K562 (cell line): ENCODE measurements around the gene TMEM72. TPM values are rescaled to one million over a fixed set of nuclear protein-coding genes. Genes with fewer than 3 reads are reported as not detected.
A peak's percentile ranks its signal among the peaks of the same experiment; 100 is the strongest.

Experiments
- BDP1 ChIP-seq: IDR thresholded peaks from 3 replicates; pipeline ENCODE4 v1.6.1; 2011; ENCODE audit not compliant: insufficient read length, insufficient read depth
- CBX3 ChIP-seq, 2 experiments: IDR thresholded peaks; 1 replicate in 1 of 2; 2 replicates in 1 of 2; pipeline ENCODE4 v1.6.1; 2012; ENCODE audit warnings: inconsistent platforms in 2 of 2, low read length in 2 of 2, borderline replicate concordance in 1 of 2, control low read depth in 1 of 2
- HIVEP1 ChIP-seq: fragments of 250-450 bp; sonication (Bioruptor Pico); IDR thresholded peaks from 2 replicates; pipeline ENCODE4 v1.4.0; 2020; ENCODE audit warnings: mild to moderate bottlenecking
- HMG20B ChIP-seq: fragments of 250-450 bp; sonication (Bioruptor Pico); IDR thresholded peaks from 2 replicates; pipeline ENCODE4 v1.5.0; 2021; ENCODE audit warnings: mild to moderate bottlenecking
- HNRNPL ChIP-seq: fragments of 200-400 bp; formaldehyde crosslinking; IDR thresholded peaks from 2 replicates; pipeline ENCODE4 v1.6.1; 2017; ENCODE audit warnings: low read depth, mild to moderate bottlenecking, low read length
- LEF1 ChIP-seq: fragments of 450-650 bp; IDR thresholded peaks from 2 replicates; pipeline ENCODE4 v1.6.1; 2016; ENCODE audit warnings: mild to moderate bottlenecking
- MAFG ChIP-seq: fragments of 450-650 bp; conservative IDR thresholded peaks from 2 replicates; pipeline ENCODE4 v1.6.1; 2016; ENCODE audit warnings: missing genetic modification characterization, missing compliant biosample characterization
- MAZ ChIP-seq, 2 experiments: fragments of 450-650 bp in 1 of 2; sonication (generic) in 1 of 2; formaldehyde crosslinking; IDR thresholded peaks in 1 of 2; conservative IDR thresholded peaks in 1 of 2; 2 replicates each; pipeline versions ENCODE4 v1.4.0 to v1.5.0; 2020; ENCODE audit warnings: mild to moderate bottlenecking in 1 of 2, missing genetic modification reagents in 1 of 2
- MBD1 ChIP-seq: fragments of 250-450 bp; sonication (Bioruptor Pico); IDR thresholded peaks from 2 replicates; pipeline ENCODE4 v1.8.0; 2022; ENCODE audit warnings: inconsistent platforms
- MED1 ChIP-seq: sonication (generic); formaldehyde crosslinking; IDR thresholded peaks from 2 replicates; pipeline ENCODE4 v1.8.1; 2023; ENCODE audit warnings: missing genetic modification reagents, borderline replicate concordance
- NFRKB ChIP-seq: fragments of 450-650 bp; IDR thresholded peaks from 2 replicates; pipeline ENCODE4 v1.6.1; 2016; ENCODE audit warnings: low read depth
- PHTF2 ChIP-seq: fragments of 250-450 bp; sonication (Bioruptor Pico); IDR thresholded peaks from 2 replicates; pipeline ENCODE4 v1.5.0; 2021; ENCODE audit warnings: mild to moderate bottlenecking
- RBM14 ChIP-seq: fragments of 200-400 bp; formaldehyde crosslinking; IDR thresholded peaks from 2 replicates; pipeline ENCODE4 v1.6.1; 2018; ENCODE audit warnings: low read depth, mild to moderate bottlenecking, low read length, moderate library complexity, borderline replicate concordance; ENCODE audit not compliant: insufficient read depth
- TAF1 ChIP-seq: IDR thresholded peaks from 2 replicates; pipeline ENCODE4 v1.6.1; 2011; ENCODE audit warnings: mild to moderate bottlenecking, low read length, moderate library complexity; ENCODE audit not compliant: insufficient read depth, control insufficient read depth, severe bottlenecking; ENCODE audit errors: extremely low read depth
- THRA ChIP-seq: fragments of 450-650 bp; IDR thresholded peaks from 2 replicates; pipeline ENCODE4 v1.6.1; 2017; ENCODE audit warnings: mild to moderate bottlenecking, moderate library complexity
- ZBTB8A ChIP-seq: fragments of 450-650 bp; IDR thresholded peaks from 2 replicates; pipeline ENCODE4 v1.6.1; 2018; ENCODE audit warnings: mild to moderate bottlenecking, moderate library complexity; ENCODE audit not compliant: partially characterized antibody
- ZNF444 ChIP-seq: fragments of 250-450 bp; sonication (Bioruptor Pico); IDR thresholded peaks from 2 replicates; pipeline ENCODE4 v1.4.0; 2020; ENCODE audit warnings: mild to moderate bottlenecking, moderate library complexity
- ZNF707 ChIP-seq: fragments of 250-450 bp; sonication (Bioruptor Pico); conservative IDR thresholded peaks from 2 replicates; pipeline ENCODE4 v1.8.0; 2022; ENCODE audit warnings: inconsistent platforms, mild to moderate bottlenecking, moderate library complexity
- ZSCAN32 ChIP-seq: fragments of 450-650 bp; formaldehyde crosslinking; IDR thresholded peaks from 2 replicates; pipeline ENCODE4 v1.4.0; 2020; ENCODE audit warnings: mild to moderate bottlenecking, moderate library complexity
- polyA plus RNA-seq, 8 experiments: library from polyadenylated mRNA; depleted of rRNA in 4 of 8; stranded (reverse) in 5 of 8; unstranded in 3 of 8; fragments of >200 nt; fragmentation: Nextera tagmentation in 2 of 8; fragmentation: Illumina TruSeq in 1 of 8; extraction: Ambion mirVana in 2 of 8; extraction: Trizol in 1 of 8; gene quantifications; 2 replicates each; pipeline versions ENCODE4 v1.2.1 to v1.2.3, GENCODE V29; 2011 to 2014; ENCODE audit warnings: inconsistent platforms in 1 of 8, missing spikeins in 1 of 8
- total RNA-seq, 7 experiments: library from RNA; depleted of rRNA in 6 of 7; stranded (reverse); fragments of >200 nt in 6 of 7; fragmentation: Illumina TruSeq in 2 of 7; extraction: Trizol in 2 of 7; gene quantifications; 2 replicates each; pipeline versions ENCODE4 v1.2.1 to v1.2.3, GENCODE V29; 2011 to 2021; ENCODE audit warnings: low replicate concordance in 1 of 7
- TF ChIP-seq, protein P1 (sequence below): fragments of 450-650 bp; formaldehyde crosslinking; IDR thresholded peaks from 2 replicates; pipeline ENCODE4 v1.4.0; 2020; ENCODE audit warnings: mild to moderate bottlenecking, moderate library complexity
- TF ChIP-seq, protein P2 (sequence below): fragments of 250-450 bp; sonication (Bioruptor Pico); IDR thresholded peaks from 2 replicates; pipeline ENCODE4 v1.5.0; 2020; ENCODE audit warnings: mild to moderate bottlenecking, borderline replicate concordance

Gene TMEM72
- total and polyA plus RNA-seq, 9 of the 15 experiments (the other 6 are each of a cell fraction or from before 2014, with no cell fraction given), result not detected

GRCh38 chr10:44944354-44944753 lies 33.2 kb downstream of the TMEM72 start (continued):
- TF ChIP-seq NFRKB (no peak), LEF1 (no peak), MAFG (tag) (peak; percentile 76), MBD1 (CRISPR knock-in tag) (no peak), RBM14 (no peak), ZBTB8A (no peak), PHTF2 (CRISPR knock-in tag) (no peak), THRA (no peak), CBX3 (IDR thresholded peaks at IDR 0.05; ENCODE audit: borderline replicate concordance in 1 of 2, low read length in 2 of 2) (peak in 1 of 2 experiments; percentile 95; a peak in 2 of 3 replicates), ZNF707 (CRISPR knock-in tag) (no peak), BDP1 (no peak), ZSCAN32 (CRISPR knock-in tag) (no peak), MED1 (CRISPR knock-in tag) (no peak), ZNF444 (CRISPR knock-in tag) (no peak), HNRNPL (no peak), TAF1 (no peak), HIVEP1 (CRISPR knock-in tag) (no peak), MAZ (CRISPR knock-in tag; conservative IDR thresholded peaks at IDR 0.05 in 1 of 2, IDR thresholded peaks at IDR 0.05 in 1 of 2) (no peak), HMG20B (CRISPR knock-in tag) (no peak)
- TF ChIP-seq, protein P1, sequence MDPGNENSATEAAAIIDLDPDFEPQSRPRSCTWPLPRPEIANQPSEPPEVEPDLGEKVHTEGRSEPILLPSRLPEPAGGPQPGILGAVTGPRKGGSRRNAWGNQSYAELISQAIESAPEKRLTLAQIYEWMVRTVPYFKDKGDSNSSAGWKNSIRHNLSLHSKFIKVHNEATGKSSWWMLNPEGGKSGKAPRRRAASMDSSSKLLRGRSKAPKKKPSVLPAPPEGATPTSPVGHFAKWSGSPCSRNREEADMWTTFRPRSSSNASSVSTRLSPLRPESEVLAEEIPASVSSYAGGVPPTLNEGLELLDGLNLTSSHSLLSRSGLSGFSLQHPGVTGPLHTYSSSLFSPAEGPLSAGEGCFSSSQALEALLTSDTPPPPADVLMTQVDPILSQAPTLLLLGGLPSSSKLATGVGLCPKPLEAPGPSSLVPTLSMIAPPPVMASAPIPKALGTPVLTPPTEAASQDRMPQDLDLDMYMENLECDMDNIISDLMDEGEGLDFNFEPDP (CRISPR knock-in tag), result no peak
- TF ChIP-seq, protein P2, sequence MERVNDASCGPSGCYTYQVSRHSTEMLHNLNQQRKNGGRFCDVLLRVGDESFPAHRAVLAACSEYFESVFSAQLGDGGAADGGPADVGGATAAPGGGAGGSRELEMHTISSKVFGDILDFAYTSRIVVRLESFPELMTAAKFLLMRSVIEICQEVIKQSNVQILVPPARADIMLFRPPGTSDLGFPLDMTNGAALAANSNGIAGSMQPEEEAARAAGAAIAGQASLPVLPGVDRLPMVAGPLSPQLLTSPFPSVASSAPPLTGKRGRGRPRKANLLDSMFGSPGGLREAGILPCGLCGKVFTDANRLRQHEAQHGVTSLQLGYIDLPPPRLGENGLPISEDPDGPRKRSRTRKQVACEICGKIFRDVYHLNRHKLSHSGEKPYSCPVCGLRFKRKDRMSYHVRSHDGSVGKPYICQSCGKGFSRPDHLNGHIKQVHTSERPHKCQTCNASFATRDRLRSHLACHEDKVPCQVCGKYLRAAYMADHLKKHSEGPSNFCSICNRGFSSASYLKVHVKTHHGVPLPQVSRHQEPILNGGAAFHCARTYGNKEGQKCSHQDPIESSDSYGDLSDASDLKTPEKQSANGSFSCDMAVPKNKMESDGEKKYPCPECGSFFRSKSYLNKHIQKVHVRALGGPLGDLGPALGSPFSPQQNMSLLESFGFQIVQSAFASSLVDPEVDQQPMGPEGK, result no peak
